ENCODE data around the gene SRD5A3.

DNA sequence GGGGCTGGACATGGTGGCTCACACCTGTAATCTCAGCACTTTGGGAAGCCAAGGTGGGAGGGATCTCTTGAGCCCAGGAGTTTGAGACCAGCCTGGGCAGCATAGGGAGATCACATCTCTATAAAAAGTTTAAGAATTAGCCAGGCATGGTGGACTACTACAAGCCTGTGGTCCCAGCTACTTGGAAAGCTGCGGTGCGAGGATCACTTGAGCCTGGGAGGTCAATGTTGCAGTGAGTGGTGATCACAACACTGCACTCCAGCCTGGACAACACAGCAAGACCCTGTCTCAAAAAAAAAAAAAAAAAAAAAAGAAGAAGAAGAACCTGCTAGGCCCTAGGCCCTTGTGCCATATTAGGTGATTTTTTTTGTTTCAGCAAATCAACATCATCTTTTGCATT lies 12.2 kb downstream of the SRD5A3 start:
- TF ChIP-seq, protein P1, sequence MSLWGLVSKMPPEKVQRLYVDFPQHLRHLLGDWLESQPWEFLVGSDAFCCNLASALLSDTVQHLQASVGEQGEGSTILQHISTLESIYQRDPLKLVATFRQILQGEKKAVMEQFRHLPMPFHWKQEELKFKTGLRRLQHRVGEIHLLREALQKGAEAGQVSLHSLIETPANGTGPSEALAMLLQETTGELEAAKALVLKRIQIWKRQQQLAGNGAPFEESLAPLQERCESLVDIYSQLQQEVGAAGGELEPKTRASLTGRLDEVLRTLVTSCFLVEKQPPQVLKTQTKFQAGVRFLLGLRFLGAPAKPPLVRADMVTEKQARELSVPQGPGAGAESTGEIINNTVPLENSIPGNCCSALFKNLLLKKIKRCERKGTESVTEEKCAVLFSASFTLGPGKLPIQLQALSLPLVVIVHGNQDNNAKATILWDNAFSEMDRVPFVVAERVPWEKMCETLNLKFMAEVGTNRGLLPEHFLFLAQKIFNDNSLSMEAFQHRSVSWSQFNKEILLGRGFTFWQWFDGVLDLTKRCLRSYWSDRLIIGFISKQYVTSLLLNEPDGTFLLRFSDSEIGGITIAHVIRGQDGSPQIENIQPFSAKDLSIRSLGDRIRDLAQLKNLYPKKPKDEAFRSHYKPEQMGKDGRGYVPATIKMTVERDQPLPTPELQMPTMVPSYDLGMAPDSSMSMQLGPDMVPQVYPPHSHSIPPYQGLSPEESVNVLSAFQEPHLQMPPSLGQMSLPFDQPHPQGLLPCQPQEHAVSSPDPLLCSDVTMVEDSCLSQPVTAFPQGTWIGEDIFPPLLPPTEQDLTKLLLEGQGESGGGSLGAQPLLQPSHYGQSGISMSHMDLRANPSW (CRISPR knock-in tag; IDR thresholded peaks at IDR 0.05): no peak
- TF ChIP-seq ETV6 (IDR thresholded peaks at IDR 0.05; ENCODE audit: borderline replicate concordance in 1 of 2, low read depth in 2 of 2, low read length in 1 of 2) (no peak), ETV6 (CRISPR knock-in tag; IDR thresholded peaks at IDR 0.05; ENCODE audit: borderline replicate concordance) (no peak), NR4A1 (CRISPR knock-in tag; IDR thresholded peaks at IDR 0.05) (no peak), NR4A1 (tag; IDR thresholded peaks at IDR 0.05) (no peak), SP2 (IDR thresholded peaks at IDR 0.05; ENCODE audit: extremely low read depth, low read depth, low read length, poor library complexity, severe bottlenecking) (no peak), HDGF (IDR thresholded peaks at IDR 0.05) (no peak), JUND (IDR thresholded peaks at IDR 0.05; ENCODE audit: borderline replicate concordance, low read depth, low read length) (no peak), JUND (tag; IDR thresholded peaks at IDR 0.05; ENCODE audit: borderline replicate concordance, low read depth, low read length) (no peak)
- TF ChIP-seq, protein P2, sequence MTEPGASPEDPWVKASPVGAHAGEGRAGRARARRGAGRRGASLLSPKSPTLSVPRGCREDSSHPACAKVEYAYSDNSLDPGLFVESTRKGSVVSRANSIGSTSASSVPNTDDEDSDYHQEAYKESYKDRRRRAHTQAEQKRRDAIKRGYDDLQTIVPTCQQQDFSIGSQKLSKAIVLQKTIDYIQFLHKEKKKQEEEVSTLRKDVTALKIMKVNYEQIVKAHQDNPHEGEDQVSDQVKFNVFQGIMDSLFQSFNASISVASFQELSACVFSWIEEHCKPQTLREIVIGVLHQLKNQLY (CRISPR knock-in tag; conservative IDR thresholded peaks at IDR 0.05): no peak
- TF ChIP-seq, protein P3, sequence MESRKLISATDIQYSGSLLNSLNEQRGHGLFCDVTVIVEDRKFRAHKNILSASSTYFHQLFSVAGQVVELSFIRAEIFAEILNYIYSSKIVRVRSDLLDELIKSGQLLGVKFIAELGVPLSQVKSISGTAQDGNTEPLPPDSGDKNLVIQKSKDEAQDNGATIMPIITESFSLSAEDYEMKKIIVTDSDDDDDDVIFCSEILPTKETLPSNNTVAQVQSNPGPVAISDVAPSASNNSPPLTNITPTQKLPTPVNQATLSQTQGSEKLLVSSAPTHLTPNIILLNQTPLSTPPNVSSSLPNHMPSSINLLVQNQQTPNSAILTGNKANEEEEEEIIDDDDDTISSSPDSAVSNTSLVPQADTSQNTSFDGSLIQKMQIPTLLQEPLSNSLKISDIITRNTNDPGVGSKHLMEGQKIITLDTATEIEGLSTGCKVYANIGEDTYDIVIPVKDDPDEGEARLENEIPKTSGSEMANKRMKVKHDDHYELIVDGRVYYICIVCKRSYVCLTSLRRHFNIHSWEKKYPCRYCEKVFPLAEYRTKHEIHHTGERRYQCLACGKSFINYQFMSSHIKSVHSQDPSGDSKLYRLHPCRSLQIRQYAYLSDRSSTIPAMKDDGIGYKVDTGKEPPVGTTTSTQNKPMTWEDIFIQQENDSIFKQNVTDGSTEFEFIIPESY (CRISPR knock-in tag; IDR thresholded peaks at IDR 0.05): no peak
